Ishikawa (cell line): ENCODE measurements around the gene SEMA5A.

Experiments used
- CEBPB ChIP-seq: IDR thresholded peaks from 2 replicates; pipeline ENCODE4 v1.6.1; 2012
- CREB1 ChIP-seq: IDR thresholded peaks from 2 replicates; pipeline ENCODE4 v1.6.1; 2012; ENCODE audit warnings: low read depth
- EGR1 ChIP-seq: IDR thresholded peaks from 2 replicates; pipeline ENCODE4 v1.6.1; 2012
- EP300 ChIP-seq: IDR thresholded peaks from 2 replicates; pipeline ENCODE4 v1.6.1; 2012; ENCODE audit warnings: borderline replicate concordance
- FOXM1 ChIP-seq: IDR thresholded peaks from 2 replicates; pipeline ENCODE4 v1.6.1; 2012; ENCODE audit warnings: low read depth, borderline replicate concordance
- MAX ChIP-seq: IDR thresholded peaks from 2 replicates; pipeline ENCODE4 v1.6.1; 2012
- NFIC ChIP-seq: IDR thresholded peaks from 2 replicates; pipeline ENCODE4 v1.6.1; 2012
- RAD21 ChIP-seq: IDR thresholded peaks from 2 replicates; pipeline ENCODE4 v1.6.1; 2012; ENCODE audit warnings: low read depth
- REST ChIP-seq: IDR thresholded peaks from 2 replicates; pipeline ENCODE4 v1.6.1; 2012; ENCODE audit warnings: low read depth, mild to moderate bottlenecking
- TAF1 ChIP-seq: IDR thresholded peaks from 2 replicates; pipeline ENCODE4 v1.6.1; 2012; ENCODE audit warnings: low read depth, mild to moderate bottlenecking
- TCF12 ChIP-seq: IDR thresholded peaks from 2 replicates; pipeline ENCODE4 v1.6.1; 2012; ENCODE audit warnings: low read depth
- TEAD4 ChIP-seq: IDR thresholded peaks from 2 replicates; pipeline ENCODE4 v1.6.1; 2012
- USF1 ChIP-seq: IDR thresholded peaks from 2 replicates; pipeline ENCODE4 v1.6.1; 2012
- YY1 ChIP-seq: IDR thresholded peaks from 2 replicates; pipeline ENCODE4 v1.6.1; 2012; ENCODE audit warnings: low read depth
- ZBTB7A ChIP-seq: IDR thresholded peaks from 2 replicates; pipeline ENCODE4 v1.6.1; 2012; ENCODE audit warnings: low read depth

SEMA5A gene

GRCh38 chr5:9233712-9234111, 312.2 kb downstream of the SEMA5A start:
- no peak for TF ChIP-seq USF1
- no peak for TF ChIP-seq TEAD4
- no peak for TF ChIP-seq YY1
- no peak for TF ChIP-seq NFIC
- TF ChIP-seq RAD21: no peak
- no peak for TF ChIP-seq FOXM1
- TF ChIP-seq TAF1: no peak
- no peak for TF ChIP-seq CEBPB
- TF ChIP-seq EP300: no peak
- no peak for TF ChIP-seq TCF12
- no peak for TF ChIP-seq MAX

- TF ChIP-seq EGR1 (no peak), ZBTB7A (no peak), EP300 (no peak)
Observed at GRCh38 chr5:9233035-9233434, 312.8 kb downstream of the SEMA5A start.

- TF ChIP-seq MAX: no peak
- no peak for TF ChIP-seq EGR1
- TF ChIP-seq YY1: no peak
- no peak for TF ChIP-seq USF1
- TF ChIP-seq TAF1: no peak
- no peak for TF ChIP-seq TEAD4
- TF ChIP-seq RAD21: no peak
- no peak for TF ChIP-seq FOXM1
- TF ChIP-seq REST: no peak
Observed at GRCh38 chr5:9231842-9232241, 314.0 kb downstream of the SEMA5A start.

- TF ChIP-seq ZBTB7A (no peak), YY1 (no peak), EGR1 (no peak), REST (no peak), NFIC (no peak), FOXM1 (no peak), EP300 (no peak), TCF12 (no peak), CREB1 (no peak), TAF1 (no peak), RAD21 (no peak)
Observed at GRCh38 chr5:9230355-9230754, 315.5 kb downstream of the SEMA5A start.

GRCh38 chr5:9226016-9226536, 319.8 kb downstream of the SEMA5A start:
- TF ChIP-seq ZBTB7A: no peak
- TF ChIP-seq TAF1: no peak
- TF ChIP-seq TEAD4: no peak
- TF ChIP-seq FOXM1: no peak
- no peak for TF ChIP-seq REST
- TF ChIP-seq TCF12: no peak
- no peak for TF ChIP-seq USF1
- TF ChIP-seq YY1: no peak
- no peak for TF ChIP-seq MAX
- no peak for TF ChIP-seq RAD21
- no peak for TF ChIP-seq NFIC
